ENCODE results near the gene UBE2G2.

The UBE2G2 gene, protein sequence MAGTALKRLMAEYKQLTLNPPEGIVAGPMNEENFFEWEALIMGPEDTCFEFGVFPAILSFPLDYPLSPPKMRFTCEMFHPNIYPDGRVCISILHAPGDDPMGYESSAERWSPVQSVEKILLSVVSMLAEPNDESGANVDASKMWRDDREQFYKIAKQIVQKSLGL

DNA sequence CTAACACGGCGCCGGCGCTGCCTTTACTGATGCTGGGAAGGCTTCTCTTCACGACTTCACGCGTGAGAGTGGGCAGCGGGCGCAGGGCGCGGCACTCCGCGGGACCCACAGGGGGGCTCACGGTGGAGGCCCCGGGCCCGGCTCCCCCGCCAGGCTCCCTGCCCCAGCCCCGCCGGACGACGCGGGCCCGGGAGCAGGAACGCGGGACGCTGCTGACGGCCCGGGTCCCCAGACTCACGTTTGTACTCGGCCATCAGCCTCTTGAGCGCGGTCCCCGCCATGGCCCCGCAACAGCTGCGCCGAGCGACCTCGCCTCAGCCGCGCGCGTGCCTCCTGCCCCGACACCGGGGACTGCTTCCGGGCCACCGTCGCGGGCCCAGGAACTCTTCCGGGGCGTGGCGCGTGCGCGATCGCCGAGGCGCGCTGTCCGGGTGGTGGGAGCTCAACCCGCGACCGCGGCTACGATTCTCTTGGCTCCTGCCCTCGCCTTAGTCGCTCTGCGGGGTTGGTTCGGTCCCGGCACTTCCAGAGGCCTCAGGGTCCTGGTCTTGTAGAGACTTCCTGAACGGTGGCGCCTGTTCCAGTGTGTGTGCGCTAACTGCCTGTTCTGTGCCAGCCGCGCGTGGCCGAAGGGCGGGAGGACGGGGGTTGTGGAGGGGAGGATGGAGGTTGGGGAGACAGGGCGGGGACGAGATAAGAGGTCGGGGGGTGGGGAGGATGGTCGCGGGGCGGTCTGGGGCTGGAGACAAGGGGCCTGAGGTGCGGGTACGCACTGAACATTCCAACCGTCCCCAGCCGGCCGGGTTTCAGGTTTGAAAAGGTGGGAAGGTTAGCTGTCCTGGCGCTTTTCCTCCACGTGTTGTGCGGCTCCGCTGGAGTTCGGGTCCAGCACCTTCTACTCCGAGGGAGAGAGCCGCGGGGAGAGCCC is at the start of gene UBE2G2:
TSS of gene UBE2G2 (minus strand) at position 353 of the 928 bp plus-strand sequence. CDS start at position 281, 72 bp downstream.
- peak; percentile 91 for DNase-seq

DNA sequence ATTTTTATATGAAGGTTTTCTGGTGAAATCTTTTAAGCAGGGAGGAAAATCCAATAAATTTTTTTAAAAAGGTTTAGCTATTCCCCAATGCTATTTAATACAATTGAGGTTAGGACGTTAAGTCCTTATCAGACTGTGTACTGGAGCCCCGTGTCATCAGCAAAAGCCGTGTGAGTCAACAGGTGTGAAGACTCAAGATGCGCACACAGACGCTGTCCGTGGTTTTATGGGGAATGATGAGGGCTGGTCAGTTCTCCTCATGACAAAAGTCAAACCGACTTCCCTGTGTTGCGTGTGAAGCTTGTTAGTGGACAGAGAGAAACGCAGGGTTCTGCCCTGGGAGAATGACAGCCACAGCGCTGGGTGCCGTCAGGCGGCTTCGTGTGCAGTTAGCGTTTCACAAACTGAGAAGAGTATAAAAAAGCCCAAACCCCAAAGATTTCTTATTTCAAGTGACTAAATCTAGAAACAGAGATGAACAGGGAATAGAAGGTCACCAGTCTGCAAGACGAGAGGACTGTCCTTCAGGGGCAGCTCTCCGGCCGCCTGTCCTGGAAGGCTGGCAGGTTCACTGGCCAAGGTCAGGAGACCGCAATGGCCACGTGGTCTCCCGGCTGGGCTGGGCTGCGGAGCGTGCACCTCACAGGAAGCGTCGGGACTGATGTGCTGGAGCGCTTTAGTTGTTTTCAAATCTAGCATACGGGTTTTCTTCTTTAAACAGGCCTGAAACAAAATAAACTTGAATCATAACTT is 49.5 kb upstream of the UBE2G2 start:
- DNase-seq: no peak

DNA sequence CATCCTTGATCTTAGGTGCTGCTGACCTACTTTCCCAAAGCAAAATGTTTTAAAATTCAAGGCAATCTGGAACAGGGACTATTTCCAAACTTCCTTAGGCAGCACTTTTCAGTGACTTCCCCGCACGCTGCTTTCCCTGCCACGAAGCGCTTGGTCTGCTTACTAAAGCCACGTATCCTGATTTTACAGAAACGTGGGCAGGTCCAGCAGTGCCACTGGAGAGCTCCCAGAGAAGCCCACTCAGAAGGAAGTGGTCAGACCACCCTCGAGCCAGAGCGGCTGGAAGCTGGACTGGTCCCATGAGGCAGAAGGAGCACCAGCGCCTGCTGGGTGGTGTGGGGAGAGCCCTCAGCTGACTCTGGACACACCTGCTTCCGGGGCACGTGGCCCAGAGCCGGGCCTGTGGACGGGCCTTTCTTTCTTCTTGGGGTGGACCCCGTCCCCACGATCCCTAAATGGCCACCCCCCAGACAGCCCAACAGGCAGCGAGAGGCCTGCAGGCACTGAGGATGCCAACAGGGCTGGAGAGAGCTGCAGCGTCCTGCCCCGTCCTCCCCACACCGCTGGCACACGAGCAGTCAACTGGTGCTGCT is 48.7 kb upstream of the UBE2G2 start:
- DNase-seq: no peak

DNA sequence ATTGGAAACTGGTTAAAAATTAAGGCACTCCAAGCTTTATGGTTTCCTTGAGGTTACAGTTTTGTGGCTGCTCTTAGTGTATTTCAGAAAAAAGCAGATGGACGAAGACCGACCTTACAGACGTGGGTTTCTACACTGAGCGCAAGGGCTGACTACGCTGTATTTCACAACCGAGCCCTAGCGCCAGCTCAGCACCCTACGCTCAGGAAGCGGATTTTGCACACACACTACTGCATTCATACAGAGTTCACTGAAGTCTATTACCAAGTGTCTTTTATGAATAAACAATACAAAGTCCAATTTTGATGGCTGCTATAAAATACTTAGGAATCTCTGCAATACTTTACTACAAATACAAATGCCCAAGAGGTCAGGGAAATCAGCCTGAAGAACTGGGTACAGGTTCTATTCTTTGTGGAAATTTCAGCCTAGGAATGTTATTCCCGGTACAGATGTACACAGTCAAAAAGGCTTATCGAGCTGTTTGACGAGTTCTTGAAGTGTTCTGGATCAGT is 48.1 kb upstream of the UBE2G2 start:
- no peak for DNase-seq

DNA sequence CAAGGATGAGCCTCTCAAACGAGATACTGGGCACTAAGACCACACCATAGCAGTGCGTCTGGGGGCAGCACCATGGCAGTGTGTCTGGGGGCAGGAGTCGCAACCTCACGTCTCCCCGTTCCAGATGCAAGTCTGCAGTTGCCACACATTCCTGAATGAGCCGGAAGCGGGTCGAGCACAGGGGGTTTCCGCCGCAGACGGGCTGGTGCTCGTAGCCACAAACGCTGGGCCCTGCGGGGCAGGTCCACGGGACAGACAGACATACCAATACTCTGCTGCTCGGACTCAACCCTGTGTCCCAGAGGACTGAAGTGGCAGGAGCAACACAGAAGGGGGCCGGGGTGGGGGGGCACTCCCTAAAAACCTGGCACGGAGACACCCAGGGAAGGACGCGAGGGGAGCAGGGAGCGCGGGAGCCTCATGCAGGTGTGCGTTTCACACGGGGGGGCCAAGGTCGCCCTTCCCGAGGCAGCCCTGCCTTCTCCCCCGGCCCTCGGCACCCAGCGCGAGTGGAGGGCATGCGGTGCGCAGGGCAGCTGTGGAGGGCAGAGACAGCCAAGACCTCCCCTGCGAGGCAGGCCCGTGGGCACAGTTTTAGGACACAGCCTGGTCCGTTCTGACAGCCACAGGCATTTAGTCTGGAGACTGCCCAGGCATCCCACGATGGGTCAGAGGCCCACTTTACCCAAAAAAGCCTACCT is 47.4 kb upstream of the UBE2G2 start:
- DNase-seq: no peak

DNA sequence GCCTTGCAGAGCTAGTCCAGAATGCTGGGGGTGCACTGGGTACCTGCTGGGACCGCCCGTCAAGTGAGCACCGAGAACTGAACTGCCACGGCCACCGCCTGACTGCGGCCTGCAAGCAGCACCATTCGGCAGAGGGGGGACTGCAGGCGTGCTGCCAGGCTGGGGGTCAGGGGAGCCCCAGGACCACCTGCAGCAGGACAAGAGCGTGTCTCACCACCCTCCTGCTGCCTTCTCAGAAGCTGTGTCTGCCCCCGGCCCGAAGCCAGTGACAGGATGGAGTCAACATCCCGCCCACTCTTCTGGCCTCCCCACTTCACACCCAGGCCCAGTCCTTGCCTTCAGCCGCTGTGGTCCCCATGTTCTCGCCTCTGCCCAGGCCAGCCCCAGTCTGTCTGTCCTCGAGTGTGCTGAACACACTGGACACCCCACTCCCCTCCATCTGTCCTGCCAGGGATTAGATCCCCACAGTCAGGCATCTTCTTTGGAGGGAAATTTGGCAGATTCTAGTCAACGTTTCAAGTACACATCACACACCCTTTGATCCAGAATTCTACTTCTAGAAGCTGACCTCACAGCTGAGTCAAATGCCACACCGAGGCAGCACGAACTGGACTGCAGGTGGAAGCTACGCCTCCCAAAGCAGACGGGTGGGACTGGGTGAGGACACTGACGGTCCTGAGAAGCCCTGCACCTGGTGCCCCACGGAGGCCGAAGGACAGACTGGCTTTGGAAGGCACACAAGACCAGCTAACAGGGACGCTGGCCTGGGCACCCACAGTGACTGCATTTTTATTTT is 45.8 kb upstream of the UBE2G2 start:
- DNase-seq: no peak

DNA sequence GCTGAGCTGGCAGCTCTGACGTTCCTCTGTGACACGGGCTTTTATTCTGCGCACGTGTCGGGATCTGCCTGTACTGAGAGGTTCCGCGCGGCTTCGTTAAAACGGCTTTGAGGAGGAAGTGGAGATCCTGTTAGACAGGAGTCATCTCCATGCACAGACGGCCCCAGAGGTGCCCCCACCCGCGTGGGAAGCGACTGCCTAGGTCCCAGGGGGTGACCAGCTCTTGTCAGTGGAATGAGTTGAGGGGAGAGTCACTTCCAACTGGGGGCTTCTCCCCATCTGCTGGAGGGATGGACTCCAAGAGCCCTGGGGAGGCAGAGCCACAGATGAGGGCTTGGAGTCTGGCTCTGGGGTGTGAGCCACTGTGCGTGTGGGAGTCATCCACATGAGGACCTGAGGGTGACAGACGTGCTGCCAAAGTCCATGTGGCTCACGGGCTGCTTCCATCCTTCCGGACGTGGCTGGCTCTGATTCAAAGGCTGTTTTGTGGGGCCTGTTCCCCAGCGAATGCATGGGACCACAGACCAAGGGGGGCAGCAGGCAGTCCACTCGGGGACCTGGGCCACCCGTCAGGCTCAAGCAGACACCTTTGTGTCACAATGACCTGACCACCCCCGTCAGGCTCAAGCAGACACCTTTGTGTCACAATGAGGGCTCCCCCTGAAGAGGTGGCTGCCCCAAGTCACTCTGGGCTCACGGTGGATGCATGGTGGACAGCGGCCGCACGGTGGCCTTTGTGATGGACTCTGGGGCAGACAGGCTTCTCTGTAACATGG is 45.1 kb upstream of the UBE2G2 start:
- DNase-seq: peak; percentile 74

DNA sequence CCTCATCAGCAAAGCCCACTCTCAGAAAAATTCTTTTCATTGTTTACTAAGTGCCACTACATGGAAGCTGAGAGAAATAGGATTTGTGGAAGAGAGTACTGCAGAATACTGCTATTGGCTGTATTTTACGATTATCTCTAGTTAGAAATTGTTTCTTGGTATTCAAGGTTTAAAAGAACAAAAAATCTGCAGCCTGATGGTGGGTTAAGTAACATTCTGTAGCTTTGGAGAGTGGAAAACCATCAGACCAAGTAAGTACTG is 44.5 kb upstream of the UBE2G2 start:
- no peak for DNase-seq

DNA sequence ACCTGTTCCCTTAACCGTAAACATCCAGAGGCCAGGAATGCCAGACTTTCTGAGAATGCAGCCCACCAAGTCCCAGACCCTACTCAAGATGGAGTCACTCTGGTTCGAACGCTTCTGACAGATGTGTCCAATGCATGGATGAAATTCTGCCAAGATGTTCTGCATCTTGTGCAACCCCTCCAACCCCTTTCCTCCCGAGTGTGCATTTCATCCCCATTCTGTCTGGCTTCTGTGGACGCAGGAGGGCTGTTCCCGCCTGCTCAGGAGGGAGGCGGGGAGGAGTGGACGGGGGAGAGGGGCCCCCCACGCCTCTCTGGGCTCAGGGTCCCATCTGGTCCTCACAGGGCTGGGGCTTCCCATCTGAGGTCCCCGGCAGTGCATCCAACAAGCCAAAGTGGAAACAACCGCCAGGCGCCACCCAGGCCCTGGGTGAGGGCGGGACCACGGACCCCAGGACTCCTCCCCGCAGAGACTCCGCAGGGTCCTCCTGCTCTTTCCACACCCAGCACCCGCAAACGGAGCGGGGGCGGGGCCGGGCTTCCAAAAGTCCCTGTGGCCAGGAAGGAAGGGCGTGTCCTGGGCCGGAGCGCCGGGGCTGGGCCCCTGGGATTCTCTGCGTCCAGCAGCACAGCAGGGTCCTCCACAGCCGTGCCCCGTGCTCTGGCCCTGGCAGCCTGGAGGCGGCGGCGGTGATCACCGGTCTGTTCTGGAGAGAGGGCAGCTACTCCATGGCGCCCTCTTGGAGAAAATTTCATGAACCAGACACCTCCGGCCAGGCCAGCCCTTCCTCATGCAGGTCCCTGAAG is 44.0 kb upstream of the UBE2G2 start:
- DNase-seq: peak; percentile 77

DNA sequence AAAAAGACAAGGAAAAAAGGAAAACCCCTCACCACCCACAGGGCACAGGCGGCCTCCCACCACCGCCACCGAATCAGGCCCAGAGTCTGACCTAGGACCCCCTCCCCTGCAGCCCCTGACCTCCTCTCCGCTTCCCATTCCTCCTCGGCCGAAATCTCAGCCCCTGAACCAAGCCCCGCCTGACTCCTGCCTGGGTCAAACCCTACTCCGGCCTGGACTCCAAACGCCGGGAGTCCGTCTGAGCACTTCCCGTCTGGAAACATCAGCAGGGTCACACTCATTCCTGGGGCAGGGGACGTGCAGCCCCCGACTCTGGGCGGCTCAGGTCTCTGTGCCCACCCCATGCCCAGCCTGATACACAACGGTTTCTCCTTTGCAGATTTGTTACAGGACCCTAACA is 42.6 kb upstream of the UBE2G2 start:
- DNase-seq: no peak

DNA sequence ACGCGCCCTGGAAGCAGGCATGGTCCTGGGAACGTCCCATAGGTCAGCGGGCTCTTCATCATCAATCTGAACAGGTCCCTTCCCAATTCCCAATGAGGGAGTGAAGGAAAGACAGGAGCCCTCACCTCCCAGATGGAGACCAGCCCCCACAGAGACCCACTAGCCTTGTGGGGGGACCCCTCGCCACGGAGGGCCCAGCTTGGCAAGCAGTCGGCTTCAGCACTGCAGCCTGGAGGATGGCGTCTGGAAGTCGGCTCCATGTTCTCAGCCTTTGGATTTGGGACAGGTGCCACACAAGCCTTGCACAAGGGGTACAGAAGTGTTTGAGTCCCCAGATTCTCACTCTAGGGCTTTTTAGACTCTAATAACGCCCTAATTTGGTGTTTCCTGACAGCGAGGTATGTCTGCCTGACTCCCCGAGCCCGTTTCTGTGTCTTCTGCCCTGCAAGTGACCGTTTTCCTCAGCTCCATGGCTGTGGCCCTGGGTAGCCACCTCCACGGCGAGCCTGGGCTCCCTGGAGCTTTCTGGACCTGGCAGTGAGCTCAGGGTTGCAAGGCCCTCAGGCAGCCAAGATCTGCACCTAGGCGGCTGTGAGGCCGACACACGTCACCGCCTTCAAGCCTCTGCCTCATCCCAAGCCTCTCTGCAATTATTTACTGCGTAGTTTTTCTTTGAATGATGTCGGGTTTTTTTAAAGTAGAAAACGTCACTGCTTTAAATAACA is 41.3 kb upstream of the UBE2G2 start:
- DNase-seq: no peak

DNA sequence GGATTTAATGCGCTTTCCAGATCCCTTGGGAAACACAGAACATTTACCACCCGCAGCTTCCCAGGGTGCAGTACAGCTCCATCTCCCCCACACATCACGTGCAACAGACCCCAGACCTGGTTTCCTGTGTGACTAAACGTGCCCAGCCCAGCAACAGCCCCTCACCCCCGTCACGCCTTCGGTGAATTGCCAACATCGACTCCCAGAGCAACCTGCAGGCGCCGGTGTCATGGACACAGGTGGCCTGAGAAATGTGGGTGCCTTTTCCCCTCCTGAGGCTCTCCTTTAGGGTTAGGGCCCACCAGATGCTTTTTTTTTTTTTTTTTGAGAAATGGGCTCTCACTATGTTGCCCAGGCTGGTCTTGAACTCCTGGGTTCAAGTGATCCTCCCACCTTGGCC is 40.5 kb upstream of the UBE2G2 start:
- DNase-seq: no peak

DNA sequence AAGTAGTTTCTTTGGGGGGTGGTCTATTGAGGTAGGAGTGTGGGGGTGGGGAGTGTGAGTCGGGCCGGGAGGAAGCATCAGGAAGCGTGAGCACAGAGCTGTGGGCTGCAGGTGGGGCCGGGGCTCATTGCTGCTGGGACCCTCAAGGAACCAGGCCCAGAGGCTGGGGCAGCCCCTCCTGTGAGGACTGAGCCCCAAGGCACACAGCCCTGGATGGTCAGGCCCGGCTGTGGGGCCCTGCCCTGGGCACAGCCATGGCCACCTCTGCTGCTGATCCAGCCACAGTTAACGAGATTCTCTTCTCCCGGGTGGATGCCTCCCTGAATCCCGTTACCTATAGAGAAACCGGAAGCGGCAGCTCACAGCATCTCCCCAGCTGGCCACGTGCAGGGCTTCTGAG is 39.2 kb upstream of the UBE2G2 start:
- DNase-seq: no peak

DNA sequence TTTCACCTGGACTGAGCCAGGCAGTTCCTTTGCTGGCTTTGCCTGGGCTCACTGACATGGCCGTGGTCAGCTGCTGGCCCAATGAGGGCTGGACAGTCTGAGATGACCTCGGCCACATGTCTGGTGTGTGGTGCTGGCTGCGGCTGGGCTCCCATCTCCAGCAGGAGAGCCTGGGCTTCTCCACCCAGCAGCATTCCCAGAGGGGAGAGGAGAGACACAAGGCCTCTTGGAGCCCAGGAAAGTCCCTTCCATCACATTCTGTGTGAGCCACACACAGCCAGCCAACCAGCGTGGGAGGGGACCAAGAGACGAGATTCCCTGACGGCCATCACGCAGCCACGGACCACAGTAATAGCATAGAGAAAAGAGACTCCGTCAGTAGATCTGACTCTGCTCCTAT is 37.3 kb upstream of the UBE2G2 start:
- no peak for DNase-seq

DNA sequence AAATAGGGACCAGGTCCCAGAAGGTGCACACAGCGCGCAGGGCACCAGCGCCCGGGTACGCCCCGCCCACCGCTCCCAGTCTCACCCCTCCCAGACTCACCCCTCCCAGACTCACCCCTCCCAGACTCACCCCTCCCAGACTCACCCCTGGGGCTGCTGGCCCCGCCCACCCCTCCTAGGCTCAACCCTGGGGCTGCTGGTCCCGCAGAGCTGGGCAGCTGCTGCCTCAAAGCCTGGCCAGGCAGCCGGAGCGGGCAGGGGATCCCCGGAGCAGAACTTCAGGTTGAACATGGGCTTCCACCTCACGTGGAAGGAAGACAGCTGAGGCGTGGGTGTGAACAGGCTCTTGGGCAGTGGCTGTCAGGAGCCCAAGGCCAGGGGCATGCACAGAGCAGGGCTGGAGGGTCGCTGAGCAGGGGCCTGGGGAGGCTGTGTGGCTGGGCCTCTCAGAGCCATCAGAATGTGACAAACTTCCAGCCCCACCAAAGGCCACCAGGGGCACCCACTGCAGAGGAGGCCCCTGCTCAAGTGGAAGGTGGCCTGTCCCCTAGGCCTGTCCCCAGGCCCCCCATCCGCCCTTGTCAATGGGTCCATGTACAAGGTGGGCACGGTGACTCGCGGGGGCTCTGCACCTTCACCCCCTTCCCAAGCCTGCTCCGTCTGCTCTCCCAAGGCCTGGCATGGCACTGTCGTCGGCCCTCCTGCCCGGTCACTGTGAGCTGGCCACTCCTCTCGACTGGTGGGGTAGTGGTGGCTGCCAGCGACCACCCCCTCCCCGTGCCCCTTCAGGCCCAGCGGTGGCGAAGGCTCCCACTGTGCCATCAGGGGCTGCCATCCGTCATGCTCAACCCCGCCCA is 36.6 kb upstream of the UBE2G2 start:
- DNase-seq: no peak

DNA sequence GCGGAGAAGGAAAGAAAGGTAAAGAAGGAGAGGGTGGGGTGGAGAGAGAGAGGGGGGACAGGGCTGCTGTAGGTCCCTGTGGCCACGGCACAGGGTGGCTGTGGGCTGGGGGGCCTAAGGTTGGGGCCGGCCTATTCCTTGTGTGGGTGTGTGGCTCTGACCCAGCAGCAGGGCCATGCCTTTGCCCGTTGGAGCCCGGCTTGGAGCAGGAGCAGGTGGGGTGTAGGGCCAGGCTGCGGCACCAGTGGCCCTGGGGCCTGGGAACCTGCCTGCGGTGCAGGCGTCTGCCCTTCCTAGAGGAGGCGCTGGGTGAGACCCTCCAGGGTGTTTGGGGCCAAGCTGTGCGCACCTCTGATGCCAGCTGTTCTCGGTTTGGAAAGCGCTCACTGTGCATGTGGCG is 35.9 kb upstream of the UBE2G2 start:
- no peak for DNase-seq

DNA sequence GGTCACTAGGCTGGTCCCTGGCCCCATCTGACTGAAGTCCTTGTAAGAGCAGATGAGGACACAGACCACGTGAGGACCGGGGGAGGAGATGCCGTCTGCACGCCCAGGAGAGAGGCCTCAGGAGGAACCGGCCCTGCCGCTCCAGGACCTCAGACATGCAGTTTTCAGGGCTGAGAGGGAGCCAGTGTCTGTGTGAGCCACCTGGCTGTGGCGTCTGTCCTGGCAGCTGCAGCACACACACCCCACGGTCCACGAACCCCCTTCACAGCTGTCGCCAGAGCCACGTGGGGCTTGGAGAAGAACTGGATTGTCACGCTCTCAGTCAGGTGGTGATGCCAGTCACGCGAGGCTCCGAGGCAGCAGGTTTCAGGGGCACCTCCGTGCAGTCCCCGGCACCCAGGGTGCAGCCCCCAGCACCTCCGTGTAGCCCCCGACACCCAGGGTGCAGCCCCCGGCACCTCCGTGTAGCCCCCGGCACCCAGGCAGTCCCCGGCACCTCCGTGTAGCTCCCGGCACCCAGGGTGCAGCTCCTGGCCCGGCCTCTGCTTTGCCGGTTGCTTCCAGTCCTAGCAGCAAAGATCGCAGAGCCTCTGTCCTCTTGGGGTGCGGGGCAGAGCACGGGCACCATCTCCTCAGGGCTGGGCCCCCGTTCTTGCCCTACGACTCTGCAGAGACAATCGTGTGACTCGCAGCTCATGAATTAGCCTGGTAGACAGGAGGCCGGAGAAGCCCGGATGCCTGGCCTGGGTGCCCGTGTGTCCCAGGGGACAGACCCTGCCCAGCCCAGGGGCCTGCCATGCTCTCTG is 35.2 kb upstream of the UBE2G2 start:
- DNase-seq: peak; percentile 52

DNA sequence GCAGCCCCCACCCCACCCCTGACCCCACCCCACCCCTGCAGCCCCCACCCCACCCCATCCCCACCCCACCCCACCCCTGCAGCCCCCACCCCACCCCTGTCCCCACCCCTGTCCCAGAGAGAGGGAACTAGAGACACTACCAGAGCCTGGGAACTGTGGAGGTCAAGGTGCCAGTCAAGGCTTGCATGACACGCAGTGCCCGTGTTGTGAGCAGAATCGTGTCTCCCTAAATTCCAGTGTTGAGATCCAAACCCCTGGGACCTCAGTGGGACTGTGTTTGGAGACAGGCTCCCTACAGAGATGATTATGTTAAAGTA is 34.7 kb upstream of the UBE2G2 start:
- DNase-seq: no peak
